Measurements from ENCODE around the gene WFDC10B.
"Not testable (repeated sequence)": the region's sequence is repeated elsewhere in the genome, so short reads cannot be mapped to it uniquely, and the experiment has no call there.

The WFDC10B gene

GRCh38 chr20:45646875-45647274 lies 57.9 kb downstream of the WFDC10B start:
- Histone ChIP-seq H3K4me3 (replicated peaks; ENCODE audit: low read depth, low read length) (no peak overlapping the region), H3K27me3 (replicated peaks; ENCODE audit: control insufficient read depth, insufficient read depth, low read length) (no peaks in the 10 kb centered on the region), H3K36me3 (ENCODE audit: control insufficient read depth, insufficient read depth, low read length) (no peaks in the 10 kb centered on the region)
- DNase-seq (ENCODE audit: extremely low read depth, insufficient read length): no peak
- no peak for TF ChIP-seq CTCF (IDR thresholded peaks at IDR 0.05; ENCODE audit: insufficient read depth, low read length, poor library complexity, severe bottlenecking)

- H3K4me3 ChIP-seq (replicated peaks; ENCODE audit: low read depth, low read length); DNase-seq (ENCODE audit: extremely low read depth, insufficient read length): not testable (repeated sequence)
These were observed 59.0 kb downstream of the WFDC10B start for GRCh38 chr20:45645869-45646268.

GRCh38 chr20:45641076-45641475 lies 63.7 kb downstream of the WFDC10B start:
- H3K36me3 ChIP-seq (ENCODE audit: control insufficient read depth, insufficient read depth, low read length); H3K4me3 ChIP-seq (replicated peaks; ENCODE audit: low read depth, low read length); H3K27me3 ChIP-seq (replicated peaks; ENCODE audit: control insufficient read depth, insufficient read depth, low read length); DNase-seq (ENCODE audit: extremely low read depth, insufficient read length): not testable (repeated sequence)

More at GRCh38 chr20:45645869-45646268, 59.0 kb downstream of the WFDC10B start:
- not testable (repeated sequence) for H3K27me3 ChIP-seq (replicated peaks; ENCODE audit: control insufficient read depth, insufficient read depth, low read length); H3K36me3 ChIP-seq (ENCODE audit: control insufficient read depth, insufficient read depth, low read length)

- H3K4me3 ChIP-seq (replicated peaks; ENCODE audit: low read depth, low read length): no peak overlapping the region
- no peaks in the 10 kb centered on the region for H3K27me3 ChIP-seq (replicated peaks; ENCODE audit: control insufficient read depth, insufficient read depth, low read length)
- DNase-seq (ENCODE audit: extremely low read depth, insufficient read length): no peak
- no peak for TF ChIP-seq CTCF (IDR thresholded peaks at IDR 0.05; ENCODE audit: insufficient read depth, low read length, poor library complexity, severe bottlenecking)
- no peaks in the 10 kb centered on the region for H3K36me3 ChIP-seq (ENCODE audit: control insufficient read depth, insufficient read depth, low read length)
These were observed 65.1 kb downstream of the WFDC10B start for GRCh38 chr20:45639687-45640086.

GRCh38 chr20:45636513-45636912 lies 68.3 kb downstream of the WFDC10B start:
- no peak for DNase-seq (ENCODE audit: extremely low read depth, insufficient read length)
- no peaks in the 10 kb centered on the region for H3K27me3 ChIP-seq (replicated peaks; ENCODE audit: control insufficient read depth, insufficient read depth, low read length)
- H3K36me3 ChIP-seq (ENCODE audit: control insufficient read depth, insufficient read depth, low read length): no peaks in the 10 kb centered on the region
- H3K4me3 ChIP-seq (replicated peaks; ENCODE audit: low read depth, low read length): no peak overlapping the region
- no peak for TF ChIP-seq CTCF (IDR thresholded peaks at IDR 0.05; ENCODE audit: insufficient read depth, low read length, poor library complexity, severe bottlenecking)

Data from GM06990 (cell line).